HL-60/S4 treated with retinoic acid at 250 ng/mL for 4 days and 3 days (cell line): ENCODE data around the gene SLFN5.
"Not testable (repeated sequence)": the region's sequence is repeated elsewhere in the genome, so short reads cannot be mapped to it uniquely, and the experiment has no call there.

Experiments
- in situ Hi-C: fragments of 300-500 bp; cut with MboI; formaldehyde crosslinking; loops from 2 replicates; pipeline ENCODE4 v1.7.0; 2022; ENCODE audit warnings: low sequenced_read_pairs

The SLFN5 gene

DNA sequence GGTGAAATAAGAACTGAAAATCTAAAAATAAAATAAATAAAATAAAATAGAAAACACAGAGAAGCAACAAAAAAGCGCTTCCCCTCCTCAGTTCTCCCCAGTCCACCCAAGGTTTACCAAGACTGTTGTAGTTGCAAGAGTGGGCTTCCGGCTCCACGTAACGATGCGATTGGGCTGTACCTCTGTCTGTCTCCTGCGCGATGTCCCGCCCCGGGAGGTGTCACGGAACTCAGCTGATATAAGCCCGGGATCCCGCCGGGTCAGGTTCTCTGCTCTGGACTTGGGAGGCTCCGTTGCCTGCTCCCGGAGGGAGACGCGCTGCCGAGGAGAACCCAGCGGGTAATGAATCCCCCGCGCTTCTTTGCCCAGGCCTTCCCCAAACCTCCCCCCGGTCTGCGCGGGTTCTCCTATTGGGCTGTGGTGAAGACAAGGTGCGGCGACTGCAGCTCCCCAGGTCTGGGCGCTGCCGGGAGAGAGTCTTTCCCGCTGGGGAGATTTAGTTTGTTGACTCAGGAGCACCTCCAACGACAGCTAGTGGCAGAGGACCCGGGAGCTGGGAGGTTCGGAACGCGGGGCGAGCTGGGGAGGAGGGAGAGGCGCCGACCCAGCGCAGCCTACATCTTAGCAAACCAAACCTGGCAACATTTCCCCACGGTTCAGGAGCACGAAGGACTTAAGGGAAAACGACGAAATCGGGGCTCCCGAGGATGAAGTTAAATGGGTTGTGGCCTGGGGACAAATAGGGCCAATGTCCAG lies at the start of gene SLFN5:
TSS of gene SLFN5 (plus strand) at position 268 of the 756 bp plus-strand sequence. CDS start 15,619 bp downstream, outside the sequence.
- in situ Hi-C loops = no loop called here

DNA sequence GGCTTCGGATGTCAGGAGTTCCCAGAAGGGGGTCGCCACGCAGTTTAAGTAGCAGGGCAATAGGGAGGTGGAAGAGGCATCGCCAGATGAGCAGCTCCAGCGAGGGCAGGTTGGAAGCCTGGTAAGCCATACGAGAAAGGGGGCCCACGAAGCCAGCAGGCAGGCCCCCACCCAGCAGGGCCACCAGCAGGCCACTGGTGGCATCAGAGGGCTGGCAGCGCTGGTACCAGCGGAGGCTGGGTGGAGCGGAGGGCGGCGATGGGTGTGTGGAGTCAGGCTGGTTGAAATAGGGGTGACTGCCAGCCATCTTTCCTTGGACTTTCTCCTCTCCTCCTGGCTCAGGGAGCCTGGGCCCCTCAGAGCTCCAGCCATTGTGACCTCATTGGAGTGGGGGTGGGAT lies 48.9 kb upstream of the SLFN5 start, which contains the start of gene SLC35G3:
TSS of gene SLC35G3 (minus strand) at position 393 of the 400 bp plus-strand sequence. CDS start at position 307, 86 bp downstream.
- in situ Hi-C loops = not testable (repeated sequence)

DNA sequence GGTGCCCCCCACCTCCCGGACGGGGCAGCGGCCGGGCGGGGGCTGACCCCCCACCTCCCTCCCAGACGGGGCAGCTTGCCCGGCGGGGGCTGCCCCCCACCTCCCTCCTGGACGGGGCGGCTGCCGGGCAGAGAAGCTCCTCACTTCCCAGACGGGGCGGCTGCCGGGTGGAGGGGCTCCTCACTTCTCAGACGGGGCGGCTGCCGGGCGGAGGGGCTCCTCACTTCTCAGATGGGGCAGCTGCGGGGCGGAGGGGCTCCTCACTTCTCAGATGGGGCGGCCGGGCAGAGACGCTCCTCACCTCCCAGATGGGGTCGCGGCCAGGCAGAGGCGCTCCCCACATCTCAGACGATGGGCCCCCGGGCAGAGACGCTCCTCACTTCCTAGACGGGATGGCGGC lies 47.8 kb upstream of the SLFN5 start:
- in situ Hi-C loops = not testable (repeated sequence)

DNA sequence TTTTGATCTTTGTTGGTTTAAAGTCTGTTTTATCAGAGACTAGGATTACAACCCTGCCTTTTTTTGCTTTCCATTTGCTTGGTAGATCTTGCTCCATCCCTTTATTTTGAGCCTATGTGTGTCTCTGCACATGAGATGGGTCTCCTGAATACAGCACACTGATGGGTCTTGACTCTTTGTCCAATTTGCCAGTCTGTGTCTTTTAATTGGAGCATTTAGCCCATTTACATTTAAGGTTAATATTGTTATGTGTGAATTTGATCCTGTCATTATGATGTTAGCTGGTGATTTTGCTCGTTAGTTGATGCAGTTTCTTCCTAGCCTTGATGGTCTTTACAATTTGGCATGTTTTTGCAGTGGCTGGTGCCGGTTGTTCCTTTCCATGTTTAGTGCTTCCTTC lies 40.3 kb upstream of the SLFN5 start:
- in situ Hi-C loops = not testable (repeated sequence)

DNA sequence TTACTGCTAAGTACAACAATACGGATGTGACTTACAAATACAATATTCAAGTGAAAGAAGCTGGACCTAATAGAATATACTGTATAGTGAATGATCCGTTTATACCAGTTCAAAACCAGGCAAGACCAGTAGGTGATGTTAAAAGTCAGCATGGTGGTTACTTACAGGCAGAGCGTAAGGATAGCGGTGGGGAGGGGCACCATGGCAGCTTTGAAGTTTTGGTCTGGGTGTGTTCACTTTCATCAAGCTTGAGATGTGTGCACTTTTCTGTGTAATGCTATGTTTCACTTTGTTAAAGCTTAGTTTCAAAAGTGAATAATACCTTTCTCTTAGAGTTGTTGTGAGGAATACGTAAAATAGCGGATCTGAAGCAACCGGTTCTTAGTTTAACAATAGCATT lies 32.1 kb upstream of the SLFN5 start:
- in situ Hi-C loops = no loop called here

DNA sequence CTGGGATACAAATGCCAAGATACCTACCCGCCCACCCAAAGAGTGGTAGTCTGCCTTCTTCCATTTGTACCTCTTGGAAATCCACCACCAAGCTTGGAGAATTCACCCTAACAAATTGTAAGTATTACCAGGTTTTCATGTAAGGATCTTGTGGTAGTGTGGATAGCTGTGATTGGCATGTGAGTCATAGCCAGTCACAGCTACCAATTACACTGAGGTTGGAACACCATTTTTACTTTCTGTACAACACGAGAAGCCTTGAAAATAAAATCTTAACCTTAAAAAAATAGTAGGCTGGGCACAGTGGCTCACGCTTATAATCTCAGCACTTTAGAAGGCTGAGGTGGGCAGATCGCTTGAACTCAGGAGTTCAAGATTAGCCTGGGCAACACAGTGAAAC lies 30.2 kb upstream of the SLFN5 start:
- in situ Hi-C loops = no loop called here

DNA sequence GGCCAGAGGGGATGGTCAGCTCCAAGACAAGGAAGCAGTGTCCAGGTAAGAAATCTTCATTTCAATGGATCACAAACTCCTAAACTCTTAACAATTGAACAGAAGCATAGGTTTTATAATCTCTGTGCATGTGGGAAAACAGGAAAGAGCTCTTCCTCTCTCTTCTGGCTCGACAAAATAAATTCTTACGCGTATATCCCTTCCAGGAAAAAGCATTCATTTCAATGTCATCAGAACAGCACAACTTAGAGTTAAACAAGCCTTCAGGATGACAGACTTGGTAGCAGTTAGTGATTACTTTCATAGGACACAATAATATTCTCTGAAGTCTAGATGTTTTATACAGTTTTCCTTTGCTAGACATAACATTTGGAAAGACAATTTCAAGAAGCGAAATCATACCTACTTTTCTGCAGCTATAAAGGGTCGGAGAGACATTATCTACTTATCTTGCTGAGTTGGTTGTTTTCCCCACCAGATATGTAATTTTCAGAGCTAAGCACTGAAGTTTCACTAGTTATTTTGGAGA lies 29.4 kb upstream of the SLFN5 start:
- in situ Hi-C loops = no loop called here

DNA sequence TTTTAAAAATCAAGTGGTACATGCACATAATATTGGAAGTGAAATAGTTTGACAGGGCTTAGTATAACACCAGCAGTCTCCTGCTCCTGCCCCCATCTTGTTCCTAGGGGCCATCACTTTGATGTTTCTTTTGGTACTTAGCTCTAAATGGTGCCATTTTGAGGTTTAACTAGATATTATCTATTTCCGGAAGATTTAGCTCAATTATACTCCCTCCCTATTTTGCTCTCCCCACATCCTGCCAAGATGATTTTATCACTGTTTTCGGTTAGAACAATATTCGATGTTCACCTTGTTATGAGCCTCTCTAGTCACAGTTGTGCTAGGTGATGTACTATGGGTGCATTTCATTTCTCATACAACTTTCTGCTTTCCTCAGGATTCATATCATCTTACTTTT lies 28.7 kb upstream of the SLFN5 start:
- in situ Hi-C loops = no loop called here

DNA sequence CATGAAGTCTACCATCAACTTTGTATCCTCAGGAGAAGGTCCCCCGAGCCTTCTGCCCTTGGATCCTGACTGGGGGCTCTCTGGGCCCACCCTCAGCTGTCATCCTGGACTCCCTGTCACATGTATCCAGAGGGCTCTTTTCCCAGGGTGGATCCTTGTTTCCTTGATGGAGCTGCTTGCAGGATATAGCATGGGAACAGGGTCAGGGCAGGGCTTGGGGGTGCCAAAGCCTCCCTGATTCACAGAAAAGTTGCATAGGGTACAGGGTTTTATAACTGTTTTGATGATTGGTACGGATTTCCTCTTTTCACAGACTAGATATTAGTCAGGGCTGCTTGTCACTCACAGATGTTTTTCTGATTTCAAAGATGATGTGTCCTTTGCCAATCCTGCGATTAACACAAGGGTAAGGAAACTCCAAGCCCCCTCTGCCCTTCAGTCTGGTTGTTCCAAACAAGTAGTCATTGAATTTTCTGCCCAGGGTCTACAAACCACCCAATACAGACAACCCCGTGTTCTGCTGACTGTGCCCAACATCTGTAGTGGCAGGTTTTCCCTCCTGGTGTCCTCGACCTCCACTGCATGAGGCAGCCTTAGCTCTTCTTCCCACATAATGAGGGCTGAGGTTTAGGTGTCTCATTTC lies 28.1 kb upstream of the SLFN5 start:
- in situ Hi-C loops = no loop called here

DNA sequence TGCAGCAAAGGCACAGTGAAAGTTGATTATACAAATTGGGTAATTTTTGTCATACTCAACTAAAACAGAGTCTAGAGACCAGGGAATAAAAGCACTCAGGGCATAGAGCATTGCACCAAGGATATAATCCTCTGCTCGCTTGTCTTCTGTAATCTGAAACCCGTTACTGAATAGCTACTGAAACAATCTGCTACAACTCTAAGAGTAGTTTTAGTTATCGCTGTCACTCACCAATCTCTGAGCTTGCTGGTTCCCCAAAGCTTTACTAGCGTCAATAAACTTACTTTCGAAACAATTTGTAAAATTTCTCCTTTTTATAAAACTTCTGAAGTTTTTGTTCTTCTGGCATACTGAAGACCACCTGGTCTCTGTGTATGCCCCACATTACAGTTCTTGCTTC lies 25.8 kb upstream of the SLFN5 start:
- in situ Hi-C loops = no loop called here

DNA sequence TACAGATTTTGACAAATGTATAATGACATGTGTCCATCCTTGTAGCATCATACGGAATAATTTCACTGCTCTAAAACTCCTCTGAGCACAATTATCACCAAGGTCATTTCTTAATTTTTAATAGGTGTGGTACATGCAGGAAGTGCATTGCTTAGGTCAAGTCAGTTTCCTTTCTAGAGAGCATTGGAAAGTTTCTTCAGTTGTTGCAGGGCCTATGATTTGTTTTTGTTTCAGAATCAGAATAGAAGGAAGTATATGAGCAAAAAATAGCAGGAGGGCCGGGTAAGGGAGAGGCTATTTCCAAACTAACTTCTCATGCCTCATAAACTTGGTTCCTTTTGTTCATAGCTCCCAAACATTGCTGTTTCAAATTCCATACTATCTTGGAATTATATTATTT lies 24.0 kb upstream of the SLFN5 start:
- in situ Hi-C loops = no loop called here

DNA sequence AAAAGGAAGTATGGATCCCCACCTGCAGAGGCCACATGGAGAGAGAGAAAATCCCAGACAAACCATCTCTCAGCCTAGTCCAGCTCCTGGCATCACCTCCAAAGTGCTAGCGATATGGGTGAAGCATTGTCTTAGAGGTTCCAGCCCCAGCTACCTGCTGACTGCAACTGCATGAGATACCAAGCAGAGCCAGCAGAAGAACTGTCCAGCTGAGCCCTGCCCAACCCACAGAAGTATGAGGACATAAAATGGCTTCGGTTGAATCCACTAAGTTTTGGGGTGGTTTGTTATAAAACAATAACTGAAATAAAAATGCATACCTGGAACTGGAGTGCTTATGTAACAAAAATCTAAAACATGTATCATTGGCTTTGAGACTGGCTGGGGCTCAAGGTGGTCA lies 20.4 kb upstream of the SLFN5 start:
- in situ Hi-C loops = no loop called here

DNA sequence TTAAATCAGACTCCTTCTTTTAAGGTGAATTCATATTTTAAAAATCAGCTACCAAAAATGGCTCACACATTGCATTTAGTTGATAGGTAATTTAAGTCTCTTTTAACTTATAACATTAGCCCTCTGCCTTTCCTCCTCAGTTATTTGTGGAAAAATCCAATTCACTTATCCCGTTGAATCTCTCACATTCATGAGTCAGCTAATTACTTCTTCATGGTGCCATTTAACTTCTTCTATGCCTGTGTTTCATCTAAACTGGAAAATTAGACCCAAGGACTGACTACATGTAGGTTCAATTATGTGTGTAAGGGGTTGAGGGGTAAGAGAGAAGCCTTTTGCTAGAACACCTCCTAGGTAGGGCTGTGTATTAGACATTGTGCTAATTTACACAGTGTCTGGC lies 18.4 kb upstream of the SLFN5 start:
- in situ Hi-C loops = no loop called here

DNA sequence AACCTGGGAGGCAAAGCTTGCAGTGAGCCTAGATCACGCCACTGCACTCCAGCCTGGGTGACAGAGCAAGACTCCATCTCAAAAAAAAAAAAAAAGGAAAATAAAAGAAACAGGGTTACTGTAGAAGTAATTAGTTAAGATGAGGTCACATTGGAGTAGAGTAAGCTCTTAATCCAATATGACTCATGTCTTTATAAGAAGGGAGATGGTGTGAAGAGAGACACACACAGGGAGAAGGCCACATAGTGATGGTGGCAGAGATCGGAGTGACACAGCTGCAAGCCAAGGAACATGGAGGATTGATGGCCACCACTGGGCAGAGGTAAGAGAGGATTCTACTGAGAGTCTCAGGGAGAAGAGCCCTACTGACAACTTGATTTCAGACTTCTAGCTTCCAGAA lies 15.3 kb upstream of the SLFN5 start:
- in situ Hi-C loops = no loop called here

DNA sequence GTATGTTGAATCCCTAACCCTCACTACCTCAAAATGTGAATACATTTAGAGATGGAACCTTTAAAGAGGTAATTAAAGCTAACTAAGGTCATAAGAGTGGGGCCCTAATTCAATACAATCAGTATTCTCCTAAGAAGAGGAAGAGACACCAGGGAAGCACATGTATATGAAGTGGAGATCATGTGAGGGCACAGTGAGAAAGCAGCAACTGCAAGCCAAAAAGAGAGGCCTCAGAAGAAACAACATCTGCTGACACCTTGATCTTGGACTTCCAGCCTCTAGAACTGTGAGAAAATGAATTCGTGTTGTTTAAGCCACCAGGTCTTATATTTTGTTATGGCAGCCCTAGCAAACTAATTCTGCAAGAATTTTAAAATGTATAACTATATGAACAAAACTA lies 13.2 kb upstream of the SLFN5 start:
- in situ Hi-C loops = no loop called here

DNA sequence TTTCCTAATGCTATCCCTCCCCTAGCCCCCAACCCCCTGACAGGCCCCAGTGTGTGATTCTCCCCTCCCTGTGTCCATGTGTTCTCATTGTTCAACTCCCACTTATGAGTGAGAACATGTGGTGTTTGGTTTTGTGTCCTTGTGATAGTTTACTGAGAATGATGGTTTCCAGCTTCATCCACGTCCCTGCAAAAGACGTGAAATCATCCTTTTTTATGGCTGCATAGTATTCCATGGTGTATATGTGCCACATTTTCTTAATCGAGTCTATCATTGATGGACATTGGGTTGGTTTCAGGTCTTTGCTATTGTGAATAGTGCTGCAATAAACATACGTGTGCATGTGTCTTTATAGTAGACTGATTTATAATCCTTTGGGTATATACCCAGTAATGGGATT lies 8.6 kb upstream of the SLFN5 start:
- in situ Hi-C loops = not testable (repeated sequence)

DNA sequence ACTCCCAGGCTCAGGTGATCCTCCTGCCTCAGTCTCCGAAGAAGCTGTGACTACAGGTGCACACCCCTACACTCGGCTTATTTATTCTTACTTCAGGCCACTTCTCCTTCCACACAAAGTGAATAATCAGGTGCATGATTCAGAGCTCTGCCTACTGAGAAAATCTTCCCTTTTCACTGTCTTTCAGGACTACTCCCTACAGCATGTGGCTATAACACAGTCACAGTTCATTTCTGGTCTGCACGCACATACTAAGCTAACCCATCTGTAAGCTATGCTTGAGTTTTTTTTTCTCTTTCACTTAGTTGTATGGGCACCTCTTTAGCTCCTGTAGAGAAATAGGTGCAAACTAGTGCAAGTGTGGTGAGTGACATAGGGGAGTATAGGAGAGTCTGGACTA lies 7.6 kb upstream of the SLFN5 start:
- in situ Hi-C loops = no loop called here

DNA sequence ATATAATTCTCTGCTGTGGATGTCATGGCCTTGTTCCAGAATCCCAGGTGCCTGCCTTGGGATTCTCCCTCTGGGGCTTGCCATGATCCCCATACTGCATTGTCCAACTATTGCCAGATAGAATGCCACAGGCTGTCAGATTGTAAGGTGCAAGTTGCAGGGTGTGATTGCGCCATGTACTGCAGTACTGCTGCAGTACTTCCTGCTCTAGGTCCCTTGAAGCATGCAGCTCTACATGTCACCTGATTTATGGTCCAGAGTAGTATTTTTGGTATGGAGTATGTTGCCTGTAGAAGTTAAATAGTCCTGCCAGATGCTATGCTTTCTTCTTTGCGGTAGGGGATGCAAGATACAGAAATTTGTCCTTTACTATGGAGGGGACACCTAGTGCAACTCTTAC lies 7.0 kb upstream of the SLFN5 start:
- in situ Hi-C loops = no loop called here

DNA sequence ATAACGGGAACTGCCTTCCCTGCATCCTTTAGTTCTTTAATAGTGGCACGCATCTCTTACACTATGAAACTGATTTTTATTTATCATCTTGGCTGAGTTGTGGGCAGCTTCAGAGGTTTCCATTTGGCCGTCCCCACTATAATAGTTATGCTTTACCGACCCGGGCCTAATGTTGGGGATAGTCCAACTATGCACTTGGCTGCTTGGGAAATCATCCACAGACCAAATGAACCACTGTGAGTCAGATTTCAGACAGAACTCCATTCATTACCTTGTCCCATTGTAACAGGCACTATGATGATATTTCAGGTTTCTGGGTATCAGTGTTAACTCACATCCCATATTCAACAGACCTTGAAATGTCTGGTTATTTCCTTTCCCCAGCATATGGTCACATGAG lies 6.1 kb upstream of the SLFN5 start:
- in situ Hi-C loops = no loop called here

DNA sequence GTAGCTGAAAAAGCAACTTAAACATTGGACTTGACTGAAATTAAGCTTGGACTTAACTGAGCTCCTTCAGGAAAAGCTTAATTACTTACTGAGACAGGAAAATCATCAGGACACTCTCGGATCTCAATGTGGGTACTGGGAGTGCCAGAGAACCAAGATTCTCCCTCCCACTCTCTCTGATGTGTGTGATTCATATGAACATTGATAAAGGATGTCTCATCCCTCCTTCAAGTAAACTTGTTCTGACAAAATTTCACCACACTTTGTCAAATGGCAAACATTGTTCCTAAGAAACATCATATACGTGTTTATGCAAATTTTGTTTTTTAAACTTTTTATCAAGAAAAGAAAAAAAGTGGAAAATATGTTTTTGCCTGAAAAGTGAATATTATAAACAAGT lies 4.1 kb upstream of the SLFN5 start:
- in situ Hi-C loops = no loop called here

DNA sequence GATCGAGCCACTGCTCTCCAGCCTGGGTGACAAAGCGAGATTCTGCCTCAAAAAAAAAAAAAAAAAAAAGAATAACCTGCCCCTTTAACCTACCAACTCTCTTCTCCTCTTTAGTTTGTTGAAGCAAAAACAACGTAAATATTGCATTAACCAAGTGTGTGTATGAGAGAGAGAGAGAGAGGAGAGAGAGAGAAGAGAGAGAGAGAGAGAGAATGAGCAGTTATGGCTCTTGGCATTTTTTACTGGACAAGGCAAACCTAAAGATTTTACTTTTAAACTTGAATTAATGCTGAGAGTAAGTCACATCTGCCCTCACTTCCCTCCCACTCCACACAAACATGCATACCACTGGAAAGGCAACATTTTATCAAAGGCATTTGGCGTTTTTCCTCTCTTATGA lies 3.0 kb upstream of the SLFN5 start:
- in situ Hi-C loops = no loop called here

DNA sequence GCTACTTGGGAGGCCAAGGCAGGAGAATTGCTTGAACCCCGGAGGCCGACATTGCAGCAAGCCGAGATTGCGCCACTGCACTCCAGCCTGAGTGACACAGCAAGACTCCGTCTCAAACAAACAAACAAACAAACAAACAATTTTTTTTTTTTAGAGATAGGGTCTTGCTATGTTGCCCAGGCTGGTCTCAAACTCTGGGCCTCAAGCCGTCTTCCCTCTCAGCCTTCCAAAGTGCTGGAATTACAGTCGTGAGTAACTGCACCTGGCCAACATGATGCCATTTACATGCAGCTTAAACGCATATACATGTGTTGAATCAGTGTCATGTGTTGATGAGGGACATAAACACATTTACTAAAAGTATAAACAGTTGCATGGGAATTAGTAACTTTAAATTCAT lies 2.0 kb upstream of the SLFN5 start:
- in situ Hi-C loops = no loop called here
